K562 (cell line): ENCODE data around the gene INS.

Experiments
- ATF3 ChIP-seq, 2 experiments: fragments of 450-650 bp in 1 of 2; sonication (generic) in 1 of 2; formaldehyde crosslinking in 1 of 2; IDR thresholded peaks in 1 of 2; conservative IDR thresholded peaks in 1 of 2; 2 replicates each; pipeline versions ENCODE4 v1.6.1 to v1.8.1; 2016 to 2023; ENCODE audit warnings: mild to moderate bottlenecking in 2 of 2, moderate library complexity in 2 of 2, inconsistent platforms in 1 of 2, missing genetic modification reagents in 1 of 2
- RFX5 ChIP-seq: IDR thresholded peaks from 2 replicates; pipeline ENCODE4 v1.6.1; 2011; ENCODE audit warnings: low read depth, mild to moderate bottlenecking, improper control_type of control experiment, low read length
- TSC22D4 ChIP-seq: fragments of 450-650 bp; IDR thresholded peaks from 2 replicates; pipeline ENCODE4 v1.6.1; 2016; ENCODE audit warnings: missing genetic modification characterization, missing biosample characterization, control low read depth

- TF ChIP-seq TSC22D4: no peak
- no peak for TF ChIP-seq RFX5
- no peak for TF ChIP-seq ATF3 (IDR thresholded peaks at IDR 0.05)
- TF ChIP-seq ATF3 (CRISPR knock-in tag; conservative IDR thresholded peaks at IDR 0.05): no peak
Measured at GRCh38 chr11:2204361-2205213, 43.6 kb upstream of the INS start.
